IPS-18a (cell line): Measurements from ENCODE around the gene E2F3.

Experiments used
- H3K27ac ChIP-seq: one replicate; pipeline ENCODE4 v1.5.1; 2013; ENCODE audit warnings: low read length
- H3K27me3 ChIP-seq: one replicate; pipeline ENCODE4 v1.6.1; 2013; ENCODE audit warnings: mild to moderate bottlenecking, low read length; ENCODE audit not compliant: control insufficient read depth, insufficient read depth
- H3K36me3 ChIP-seq: one replicate; pipeline ENCODE4 v1.6.1; 2013; ENCODE audit warnings: low read depth, low read length; ENCODE audit not compliant: control insufficient read depth
- H3K4me1 ChIP-seq: one replicate; pipeline ENCODE4 v1.6.1; 2013; ENCODE audit warnings: low read depth, low read length; ENCODE audit not compliant: control insufficient read depth
- H3K4me3 ChIP-seq: one replicate; pipeline ENCODE4 v1.5.1; 2013; ENCODE audit warnings: low read length
- H3K9ac ChIP-seq: one replicate; pipeline ENCODE4 v1.6.1; 2013; ENCODE audit warnings: mild to moderate bottlenecking, low read length, moderate library complexity
- H3K9me3 ChIP-seq: one replicate; pipeline ENCODE4 v1.6.1; 2013; ENCODE audit warnings: low read depth, low read length; ENCODE audit not compliant: control insufficient read depth

Gene E2F3

DNA sequence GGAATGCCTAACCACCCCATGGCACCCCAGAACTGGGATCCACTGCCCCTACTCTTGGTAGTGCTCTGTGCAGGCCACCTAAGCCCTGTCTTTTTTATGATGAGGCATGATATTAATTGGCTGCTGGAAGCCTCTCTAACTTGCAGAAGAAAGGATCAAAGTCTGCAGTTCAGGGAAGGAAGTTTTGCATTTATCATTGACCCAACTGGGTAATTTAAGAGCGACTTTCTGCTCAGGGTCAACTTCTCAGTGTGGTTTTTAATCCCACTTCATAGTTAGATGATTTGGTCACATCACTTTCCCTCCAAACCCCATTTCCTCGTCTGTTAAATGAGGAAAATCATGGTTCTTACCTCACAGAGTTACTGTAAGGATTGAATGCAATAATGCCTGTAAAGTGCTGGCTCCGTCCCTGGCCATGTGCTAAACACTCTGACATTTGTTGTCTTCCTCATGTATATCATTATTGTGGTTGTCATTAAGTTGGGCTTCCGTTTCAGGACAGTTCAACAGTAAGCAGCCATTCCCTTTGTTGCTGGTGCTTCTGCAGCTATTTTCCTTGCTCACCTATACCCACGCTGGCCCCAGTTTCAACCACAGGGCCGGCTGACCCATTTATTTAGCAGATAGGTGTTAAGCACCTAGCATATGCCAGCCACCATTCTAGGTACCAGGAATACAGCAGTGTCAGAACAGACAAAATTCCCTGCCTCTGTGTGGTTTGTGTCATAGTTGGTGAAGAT, 14.2 kb downstream of the E2F3 start:
- no peaks in the 10 kb centered on the region for H3K9me3 ChIP-seq
- H3K9ac ChIP-seq: no peak overlapping the region
- peaks cover 13% of the 10 kb centered on the region for H3K36me3 ChIP-seq
- H3K4me1 ChIP-seq: peaks cover 11% of the 10 kb centered on the region
- no peak overlapping the region for H3K4me3 ChIP-seq
- no peak overlapping the region for H3K27ac ChIP-seq
- H3K27me3 ChIP-seq: no peaks in the 10 kb centered on the region

DNA sequence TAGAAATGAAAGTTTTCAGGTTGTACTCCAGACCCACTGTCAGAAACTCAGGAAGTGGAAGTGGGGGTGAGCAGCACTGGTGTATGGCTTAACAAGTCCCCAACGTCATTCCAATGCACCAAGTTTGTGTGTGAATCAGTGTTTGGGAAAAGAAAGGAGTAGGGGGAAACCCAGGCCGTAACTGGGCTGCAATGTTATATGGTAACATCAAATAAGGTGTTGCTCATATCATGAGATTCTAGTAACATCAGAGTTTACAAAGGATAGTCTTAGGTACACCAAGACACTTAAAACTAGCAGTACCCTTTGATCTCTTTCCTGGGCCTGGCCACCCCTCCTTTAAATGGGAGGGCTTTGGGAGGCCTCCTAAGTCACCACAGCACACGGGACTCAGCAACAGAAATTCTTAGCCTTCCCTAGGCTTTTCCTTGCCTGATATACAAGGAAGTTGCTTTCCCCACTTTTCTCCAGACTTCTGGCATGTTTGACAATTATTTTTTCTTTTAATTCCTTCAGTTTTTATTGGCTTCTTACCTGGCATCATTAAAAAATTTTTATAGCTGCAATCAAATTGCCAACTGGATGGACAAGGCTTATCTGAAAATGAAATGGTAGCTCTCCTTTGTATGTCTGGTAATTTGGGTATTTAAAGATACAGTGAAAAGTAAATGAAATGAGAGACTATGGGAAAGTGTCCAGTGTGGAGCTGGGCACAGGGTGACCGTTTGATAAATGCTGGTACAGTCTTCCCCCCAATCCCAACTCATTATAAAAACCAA, 15.1 kb downstream of the E2F3 start:
- no peaks in the 10 kb centered on the region for H3K27me3 ChIP-seq
- H3K9ac ChIP-seq: no peak overlapping the region
- no peak overlapping the region for H3K27ac ChIP-seq
- no peaks in the 10 kb centered on the region for H3K9me3 ChIP-seq
- peaks cover 14% of the 10 kb centered on the region for H3K36me3 ChIP-seq
- H3K4me3 ChIP-seq: no peak overlapping the region
- H3K4me1 ChIP-seq: peaks cover 7% of the 10 kb centered on the region

DNA sequence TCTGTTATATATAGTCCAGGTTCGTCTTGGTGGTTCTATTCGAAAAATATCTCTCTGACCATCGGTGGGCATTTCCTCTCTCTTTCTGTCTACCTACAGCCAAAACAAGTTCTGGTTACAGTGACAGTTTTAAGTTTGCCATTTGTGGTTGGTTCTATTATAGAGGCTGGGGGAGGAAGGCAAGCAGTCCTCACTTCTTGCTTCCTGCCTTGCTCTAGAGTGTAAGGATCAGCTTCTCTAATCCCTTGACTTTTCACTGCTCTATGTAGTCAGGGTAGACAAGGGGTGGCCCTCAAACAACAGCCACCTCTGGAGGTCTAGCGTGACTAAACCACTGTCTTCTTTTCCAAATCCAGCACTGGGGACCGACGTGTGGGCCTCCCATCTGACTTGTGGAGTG, 16.1 kb downstream of the E2F3 start:
- no peak overlapping the region for H3K9ac ChIP-seq
- no peaks in the 10 kb centered on the region for H3K9me3 ChIP-seq
- peaks cover 12% of the 10 kb centered on the region for H3K36me3 ChIP-seq
- H3K4me3 ChIP-seq: no peak overlapping the region
- no peak overlapping the region for H3K27ac ChIP-seq
- peaks cover 7% of the 10 kb centered on the region for H3K4me1 ChIP-seq
- no peaks in the 10 kb centered on the region for H3K27me3 ChIP-seq

DNA sequence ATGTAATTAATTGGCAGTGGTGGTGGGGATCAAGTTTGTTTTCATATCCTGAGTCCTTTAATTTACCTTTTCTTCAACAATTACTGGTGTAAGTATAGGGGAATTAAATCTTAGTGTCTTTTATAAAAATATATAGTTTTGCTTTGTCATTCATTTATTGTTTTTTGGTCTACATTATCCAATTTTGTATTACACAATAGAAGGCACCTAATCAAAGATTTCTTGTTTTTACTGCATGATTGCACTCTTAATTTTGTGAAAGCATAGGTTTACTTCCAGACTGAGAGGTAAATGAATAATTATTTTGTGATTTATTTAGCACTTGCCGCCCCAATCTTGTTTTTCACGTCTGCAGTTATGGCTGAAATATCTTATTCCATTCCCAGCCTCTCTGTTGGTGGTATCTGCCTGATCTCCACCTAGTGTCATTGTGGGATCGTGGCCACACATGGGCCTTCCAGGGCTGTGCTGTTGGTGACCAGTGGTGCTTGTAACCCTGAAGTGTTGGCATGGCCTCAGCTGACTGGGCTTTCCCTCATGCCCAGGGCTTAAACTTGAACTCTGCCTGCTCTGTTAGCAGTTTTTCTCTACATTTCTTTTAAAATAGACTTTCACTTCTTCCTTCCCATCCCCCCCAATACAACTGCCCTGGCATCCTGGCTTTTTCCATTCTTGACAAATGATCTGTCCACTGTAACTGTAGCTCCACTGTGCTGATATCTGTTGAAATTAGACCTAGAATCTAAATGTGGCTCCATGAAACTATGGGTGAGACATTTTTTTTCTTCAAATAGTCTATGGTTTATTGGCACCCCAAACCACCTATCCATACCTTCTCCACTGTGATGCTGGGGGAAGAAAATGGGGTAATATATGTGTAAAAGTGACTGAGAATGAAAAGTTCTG, 24.8 kb downstream of the E2F3 start:
- no peak overlapping the region for H3K4me3 ChIP-seq
- no peak overlapping the region for H3K9ac ChIP-seq
- peaks cover 6% of the 10 kb centered on the region for H3K36me3 ChIP-seq
- no peaks in the 10 kb centered on the region for H3K4me1 ChIP-seq
- no peak overlapping the region for H3K27ac ChIP-seq
- no peaks in the 10 kb centered on the region for H3K27me3 ChIP-seq
- H3K9me3 ChIP-seq: no peaks in the 10 kb centered on the region

DNA sequence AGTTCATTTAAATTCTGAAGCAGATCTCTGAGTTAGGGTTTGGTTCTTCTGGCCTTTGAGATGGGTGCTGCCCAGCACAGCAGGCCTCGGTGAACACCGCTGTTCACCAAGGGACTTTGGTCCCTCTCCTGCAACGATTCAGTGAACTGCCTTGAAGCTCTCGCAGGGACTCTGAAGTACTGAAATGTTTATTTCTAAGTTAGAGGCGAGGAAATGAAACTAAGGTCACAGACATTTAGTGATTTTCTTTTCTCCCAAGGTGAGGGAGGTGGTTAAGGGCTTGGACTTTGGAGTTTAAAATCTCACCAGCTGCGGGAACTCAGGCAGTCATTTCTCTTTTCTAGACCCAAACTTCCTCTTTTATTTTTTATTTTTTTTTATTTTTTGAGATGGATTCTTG, 26.2 kb downstream of the E2F3 start:
- H3K9me3 ChIP-seq: no peaks in the 10 kb centered on the region
- H3K9ac ChIP-seq: no peak overlapping the region
- no peaks in the 10 kb centered on the region for H3K27me3 ChIP-seq
- no peaks in the 10 kb centered on the region for H3K4me1 ChIP-seq
- H3K27ac ChIP-seq: no peak overlapping the region
- H3K4me3 ChIP-seq: no peak overlapping the region
- peaks cover 8% of the 10 kb centered on the region for H3K36me3 ChIP-seq

DNA sequence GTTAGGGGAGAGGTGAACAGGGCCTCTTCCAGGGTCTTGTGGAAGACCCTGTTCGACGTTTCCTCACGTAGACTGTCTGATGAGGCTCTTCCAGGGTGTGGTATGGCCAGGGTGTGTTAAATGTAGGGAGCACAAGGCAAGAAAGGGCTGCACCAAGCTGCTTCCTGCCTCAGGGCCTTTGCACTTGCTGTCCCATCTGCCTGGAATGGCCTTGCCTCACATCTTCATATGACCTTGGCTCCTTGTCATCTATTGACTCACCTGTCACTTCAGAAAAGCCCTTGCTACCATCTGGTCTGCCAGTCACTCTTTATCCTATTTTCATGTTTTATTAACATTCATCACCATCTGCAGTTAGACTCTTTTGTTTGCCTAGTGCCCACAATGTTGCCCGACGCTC, 31.0 kb downstream of the E2F3 start:
- Histone ChIP-seq H3K4me3 (no peak overlapping the region), H3K36me3 (peaks cover 8% of the 10 kb centered on the region), H3K27ac (no peak overlapping the region), H3K4me1 (peaks cover 2% of the 10 kb centered on the region), H3K27me3 (no peaks in the 10 kb centered on the region), H3K9ac (no peak overlapping the region), H3K9me3 (no peaks in the 10 kb centered on the region)

DNA sequence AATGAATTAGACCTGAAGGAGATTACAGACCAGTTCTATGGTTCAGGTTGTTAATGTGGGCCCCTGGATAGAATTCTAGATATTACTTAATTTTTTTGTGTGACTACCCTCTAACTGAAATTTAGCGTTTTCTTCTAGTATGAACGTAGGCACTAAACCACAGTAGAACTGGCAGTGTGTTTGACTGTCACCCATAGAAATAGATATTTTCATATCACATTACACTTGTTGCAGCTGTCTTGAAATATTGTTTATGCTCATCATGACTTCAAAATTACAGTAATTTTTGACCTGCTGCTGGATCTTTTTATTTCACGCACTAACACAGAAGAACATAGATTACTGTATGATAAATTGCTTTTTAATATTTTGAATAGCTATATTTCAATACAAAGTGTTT, 31.6 kb downstream of the E2F3 start:
- Histone ChIP-seq H3K27me3 (no peaks in the 10 kb centered on the region), H3K9ac (no peak overlapping the region), H3K4me3 (no peak overlapping the region), H3K36me3 (peaks cover 8% of the 10 kb centered on the region), H3K9me3 (no peaks in the 10 kb centered on the region), H3K27ac (no peak overlapping the region), H3K4me1 (peaks cover 8% of the 10 kb centered on the region)

DNA sequence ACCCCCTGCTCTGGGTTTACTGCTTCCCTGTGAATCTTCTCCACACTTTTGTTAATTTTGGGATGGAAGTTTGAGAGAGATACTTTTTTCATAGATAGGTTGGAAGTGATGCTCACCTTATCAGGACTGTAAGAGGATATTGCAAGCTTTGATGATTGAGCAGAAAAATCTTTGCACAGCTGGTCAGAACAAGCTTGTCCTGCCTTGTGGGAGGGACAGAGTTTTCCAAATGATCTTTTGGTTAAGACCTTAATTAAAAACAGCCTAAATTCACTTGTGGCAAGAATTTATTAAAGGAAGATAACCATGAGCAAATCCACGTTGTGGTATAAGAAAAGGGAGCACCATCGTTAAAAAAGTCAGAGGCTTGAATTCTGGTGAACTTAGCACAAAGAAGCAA, 32.2 kb downstream of the E2F3 start:
- Histone ChIP-seq H3K9ac (no peak overlapping the region), H3K36me3 (peaks cover 8% of the 10 kb centered on the region)

DNA sequence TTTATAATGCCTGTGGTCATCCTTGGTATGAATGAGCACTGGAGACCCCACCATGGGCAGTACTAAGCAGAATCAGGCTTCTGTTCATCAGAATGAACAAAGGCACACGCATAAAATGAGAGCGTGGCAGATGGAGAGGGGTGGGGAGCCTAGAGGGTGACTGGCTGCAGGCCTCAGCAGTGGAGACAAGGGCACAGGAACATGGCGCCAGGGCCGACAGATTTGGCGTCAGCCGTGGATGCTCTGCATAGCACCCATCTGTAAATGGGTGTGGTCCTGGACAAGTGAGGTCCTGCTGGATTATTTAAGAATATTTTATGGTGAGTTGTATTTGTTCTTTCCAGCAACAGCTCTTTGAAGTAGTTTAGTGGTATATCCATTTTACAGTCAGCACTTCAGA, 33.1 kb downstream of the E2F3 start:
- Histone ChIP-seq H3K4me3 (no peak overlapping the region), H3K4me1 (peaks cover 15% of the 10 kb centered on the region), H3K27ac (no peak overlapping the region), H3K36me3 (peaks cover 8% of the 10 kb centered on the region), H3K9ac (no peak overlapping the region), H3K27me3 (no peaks in the 10 kb centered on the region), H3K9me3 (no peaks in the 10 kb centered on the region)

More for the DNA sequence above, 32.2 kb downstream of the E2F3 start:
- Histone ChIP-seq H3K4me1 (peaks cover 14% of the 10 kb centered on the region), H3K27ac (no peak overlapping the region), H3K4me3 (no peak overlapping the region), H3K9me3 (no peaks in the 10 kb centered on the region), H3K27me3 (no peaks in the 10 kb centered on the region)

DNA sequence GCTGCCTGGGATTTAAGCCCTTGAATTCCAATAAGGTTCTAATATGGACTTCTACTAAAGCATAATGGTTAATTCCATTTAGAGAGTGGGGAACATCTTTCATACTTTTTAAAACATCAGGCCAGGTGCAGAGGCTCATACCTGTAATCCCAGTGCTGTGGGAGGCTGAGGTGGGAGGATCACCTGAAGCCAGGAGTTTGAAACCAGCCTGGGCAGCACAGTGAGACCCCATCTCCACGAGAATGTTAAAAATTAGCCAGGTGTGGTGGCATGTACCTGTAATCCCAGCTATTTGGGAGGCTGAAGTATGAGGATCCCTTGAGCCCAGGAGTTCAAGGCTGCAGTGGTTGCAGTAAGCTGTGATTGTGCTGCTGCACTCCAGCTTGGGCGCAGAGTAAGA, 35.0 kb downstream of the E2F3 start:
- Histone ChIP-seq H3K9ac (no peak overlapping the region), H3K36me3 (no peaks in the 10 kb centered on the region), H3K9me3 (no peaks in the 10 kb centered on the region), H3K4me1 (peaks cover 15% of the 10 kb centered on the region), H3K27me3 (no peaks in the 10 kb centered on the region), H3K4me3 (no peak overlapping the region), H3K27ac (no peak overlapping the region)

DNA sequence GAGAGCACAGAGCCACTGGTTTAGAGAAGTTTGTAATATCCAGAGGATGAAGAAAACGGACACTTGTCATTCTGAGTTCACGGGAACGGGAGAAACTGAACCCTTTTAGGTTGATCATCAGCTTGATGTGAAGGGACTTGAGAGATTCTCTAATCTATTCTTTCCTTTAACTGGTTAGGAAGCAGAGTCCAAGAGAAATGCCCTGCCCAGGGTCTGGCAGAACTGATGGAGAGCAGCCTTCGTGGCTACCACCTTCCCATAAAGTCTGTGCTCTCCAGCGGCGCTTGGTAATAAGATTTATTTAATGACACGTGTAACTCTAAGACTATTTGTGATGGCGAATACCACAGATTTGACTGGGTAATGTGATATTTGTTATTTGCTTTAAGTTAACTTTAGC, 36.0 kb downstream of the E2F3 start:
- Histone ChIP-seq H3K4me1 (peaks cover 15% of the 10 kb centered on the region), H3K27me3 (no peaks in the 10 kb centered on the region), H3K9ac (no peak overlapping the region), H3K9me3 (no peaks in the 10 kb centered on the region), H3K27ac (no peak overlapping the region), H3K4me3 (no peak overlapping the region), H3K36me3 (no peaks in the 10 kb centered on the region)
